GM18519 (cell line): ENCODE measurements around the gene PSMC4.

Source experiments
- ATAC-seq: cut with Tn5 transposase; IDR thresholded peaks from one replicate; pipeline ENCODE4 v1.9.1; 2021; ENCODE audit warnings: mild to moderate bottlenecking, moderate library complexity; ENCODE audit not compliant: unreplicated experiment, low FRiP score

The PSMC4 gene

DNA sequence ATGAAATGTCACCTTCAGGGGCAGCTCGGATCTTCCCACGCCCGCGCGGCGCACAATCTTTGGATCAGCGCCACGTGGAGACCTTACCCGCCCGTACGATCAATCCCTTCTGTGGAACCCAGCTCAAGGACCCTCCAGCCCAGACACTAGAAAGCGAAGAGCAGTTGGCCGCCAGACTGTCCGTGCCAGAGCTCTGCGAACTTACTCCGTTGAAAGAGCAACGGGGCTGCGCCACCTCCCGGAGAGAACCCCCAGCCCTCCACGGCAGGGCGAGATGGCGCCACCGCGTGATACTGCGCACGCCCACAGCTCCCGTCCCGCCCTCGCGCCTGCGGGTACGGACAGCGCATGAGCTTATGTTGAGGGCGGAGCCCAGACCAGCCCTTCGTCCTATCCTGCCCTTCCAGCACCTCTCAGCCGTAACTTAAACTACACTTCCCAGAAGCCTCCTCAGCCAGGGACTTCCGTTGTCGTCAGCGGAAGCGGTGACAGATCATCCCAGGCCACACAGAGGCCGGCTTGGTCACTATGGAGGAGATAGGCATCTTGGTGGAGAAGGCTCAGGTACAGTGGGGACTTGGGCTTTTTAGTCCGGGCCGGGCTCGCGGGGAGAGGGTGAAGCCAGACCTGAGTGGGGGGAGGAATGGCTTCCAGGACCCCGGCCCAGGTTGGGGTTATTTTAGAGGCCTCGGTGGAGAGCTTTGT is at the start of gene PSMC4:
Gene PSMC4 (plus strand): TSS at position 491 of the 705 bp plus-strand sequence. CDS start 38 bp downstream, at position 529.
- ATAC-seq = peak; percentile 82

DNA sequence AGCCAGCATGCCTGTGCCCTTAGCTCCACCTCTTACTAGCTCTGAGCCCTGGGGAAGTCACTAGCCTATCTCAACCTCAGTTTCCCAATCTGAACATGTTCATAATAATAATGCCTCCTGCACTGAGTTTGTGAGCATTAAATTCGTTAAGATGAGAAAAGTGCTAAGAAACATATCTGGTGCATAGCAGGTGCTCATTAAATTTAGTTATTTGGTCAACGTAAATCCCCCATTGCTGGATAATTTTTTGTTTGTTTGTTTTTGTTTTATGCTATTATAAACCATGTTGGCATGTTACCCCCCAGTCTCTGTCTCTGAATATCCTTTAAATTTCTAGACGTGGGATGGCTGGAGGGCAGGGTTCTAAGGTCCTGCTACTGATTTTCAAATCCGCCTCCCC is 47.1 kb upstream of the PSMC4 start:
- ATAC-seq = no peak

DNA sequence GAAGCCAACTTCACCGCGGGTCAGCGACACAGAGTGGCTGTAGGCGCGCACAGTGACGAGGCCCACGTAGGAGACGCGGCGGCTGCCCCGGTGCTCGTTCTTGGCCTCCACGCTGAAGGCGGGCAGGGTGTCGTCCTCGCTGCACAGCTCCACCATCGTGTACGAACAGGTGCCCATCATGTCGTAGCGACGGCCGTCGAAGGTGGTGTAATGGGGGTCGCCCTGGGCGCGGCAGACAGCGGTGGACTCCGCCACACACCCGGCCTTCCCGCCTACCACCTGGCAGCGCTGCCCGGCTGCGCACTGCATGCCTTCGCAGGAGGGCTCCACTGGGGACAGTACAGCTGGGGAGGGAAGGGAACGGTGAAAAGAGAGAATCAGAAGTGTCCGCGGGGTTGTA is 46.6 kb upstream of the PSMC4 start:
- no peak for ATAC-seq

DNA sequence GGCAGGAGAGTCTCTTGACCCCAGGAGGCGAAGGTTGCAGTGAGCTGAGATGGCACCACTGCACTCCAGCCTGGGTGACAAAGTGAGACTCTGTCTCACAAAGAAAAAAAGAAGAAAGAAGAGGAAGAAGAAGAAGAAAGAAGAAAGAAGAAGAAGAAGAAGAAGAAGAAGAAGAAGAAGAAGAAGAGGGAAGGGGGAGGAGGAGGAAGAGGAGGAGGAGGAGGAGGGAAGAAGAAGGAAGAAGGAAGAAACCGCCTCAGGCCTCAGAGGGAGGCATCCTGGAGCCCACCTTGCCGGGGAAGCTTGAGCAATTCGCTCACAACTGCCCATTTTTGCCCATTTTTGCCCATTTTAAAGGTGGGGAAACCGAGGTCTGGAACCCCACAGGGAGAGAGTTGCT is 46.0 kb upstream of the PSMC4 start:
- ATAC-seq = no peak

DNA sequence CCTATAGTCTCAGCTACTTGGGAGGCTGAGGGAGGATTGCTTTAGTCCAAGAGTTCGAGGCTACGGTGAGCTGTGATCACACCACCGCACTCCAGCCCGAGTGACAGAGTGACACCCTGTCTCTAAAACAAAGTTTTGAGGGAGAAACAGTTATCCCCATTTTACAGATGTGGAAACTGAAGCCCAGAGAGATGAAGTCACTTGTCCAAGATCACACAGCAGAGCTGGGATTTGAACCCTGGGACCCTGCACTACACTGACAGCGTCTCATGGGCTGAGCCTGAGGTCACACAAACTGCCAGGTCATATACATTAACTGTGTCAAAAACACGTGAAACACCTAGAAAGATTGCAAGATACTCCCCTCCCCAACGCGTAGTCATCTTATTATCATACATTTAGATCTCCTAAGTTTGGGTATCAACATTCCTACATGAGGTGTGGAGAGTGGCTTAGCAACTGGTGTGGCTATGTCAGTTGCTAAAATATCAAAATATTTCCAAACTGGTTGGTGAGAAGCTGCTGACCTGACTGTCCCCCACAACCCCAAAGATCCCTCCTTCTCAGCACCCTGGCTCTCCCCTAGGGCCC is 44.7 kb upstream of the PSMC4 start:
- ATAC-seq = no peak

DNA sequence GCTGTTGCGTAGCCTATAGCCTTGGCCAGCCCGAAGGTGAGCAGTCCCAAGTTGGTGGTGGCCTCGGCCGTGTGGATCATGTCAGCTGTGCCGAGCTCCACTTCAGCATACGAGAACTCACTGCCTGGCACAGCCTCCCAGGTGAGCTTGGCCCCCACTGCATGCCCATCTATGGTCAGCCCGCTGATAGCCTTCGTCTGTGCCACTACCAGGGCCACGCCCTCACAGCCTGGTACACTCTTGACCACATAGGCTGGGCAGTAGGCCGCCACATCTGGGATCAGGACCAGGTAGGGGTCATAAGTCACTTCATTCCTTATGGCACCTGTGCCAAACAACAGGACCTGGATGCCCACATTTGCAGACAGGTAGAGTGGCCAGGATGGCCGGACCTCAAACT is 43.9 kb upstream of the PSMC4 start:
- no peak for ATAC-seq

DNA sequence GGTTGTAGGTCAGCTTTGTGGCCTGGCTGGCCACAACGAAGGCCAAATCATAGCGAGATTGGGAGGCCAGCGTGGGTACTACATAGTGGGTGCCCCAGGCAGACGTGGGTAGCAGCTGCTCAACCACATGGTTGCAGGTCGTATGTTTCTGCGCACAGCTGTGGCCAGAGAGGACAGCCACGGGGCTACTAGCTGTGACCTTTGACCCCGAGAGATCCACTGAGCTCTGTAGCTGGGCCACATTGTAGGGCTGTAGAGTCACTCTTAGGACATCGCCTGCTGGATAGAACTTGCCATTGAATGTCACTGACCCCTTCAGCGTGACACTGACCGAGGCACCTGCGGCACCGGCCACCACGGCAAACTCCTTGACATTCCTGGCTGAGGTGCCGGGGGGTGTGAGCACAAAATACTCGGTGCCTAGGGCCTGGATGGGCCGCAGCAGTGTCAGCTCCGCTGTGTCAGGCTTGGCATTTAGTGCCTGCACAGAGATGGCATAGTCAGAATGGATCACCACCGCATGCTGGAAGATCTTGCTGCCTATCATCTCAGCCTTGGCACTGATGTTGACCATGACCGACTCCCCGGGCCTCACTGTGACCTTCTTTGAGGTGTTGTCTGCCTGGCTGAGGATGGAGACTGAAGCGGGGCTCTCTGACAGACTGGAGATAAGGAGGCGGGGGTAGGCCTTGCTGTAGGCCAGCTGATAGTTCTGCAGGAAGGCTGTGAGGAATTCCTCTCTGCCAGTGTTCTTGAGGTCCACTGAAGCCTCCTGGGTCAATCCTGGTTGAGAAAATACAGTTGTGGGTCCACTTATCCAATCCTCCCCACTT is 43.2 kb upstream of the PSMC4 start:
- no peak for ATAC-seq

DNA sequence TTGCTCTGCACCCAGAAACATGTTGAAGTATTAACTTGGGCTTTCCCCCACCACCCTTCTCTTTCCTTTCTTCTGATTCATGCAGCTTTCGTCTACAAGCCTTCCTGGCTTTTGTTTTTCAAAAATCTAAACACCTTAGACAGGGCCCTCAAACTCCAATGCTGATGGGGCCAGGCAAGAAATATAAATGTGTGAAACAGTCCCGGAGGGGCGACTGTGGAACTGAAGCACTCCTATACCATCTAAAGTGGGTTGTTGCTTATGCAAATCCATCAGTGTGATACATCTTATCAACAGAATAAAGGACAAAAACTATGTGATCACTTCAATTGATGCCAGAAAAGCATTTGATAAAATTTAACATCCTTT is 42.6 kb upstream of the PSMC4 start:
- ATAC-seq = no peak

DNA sequence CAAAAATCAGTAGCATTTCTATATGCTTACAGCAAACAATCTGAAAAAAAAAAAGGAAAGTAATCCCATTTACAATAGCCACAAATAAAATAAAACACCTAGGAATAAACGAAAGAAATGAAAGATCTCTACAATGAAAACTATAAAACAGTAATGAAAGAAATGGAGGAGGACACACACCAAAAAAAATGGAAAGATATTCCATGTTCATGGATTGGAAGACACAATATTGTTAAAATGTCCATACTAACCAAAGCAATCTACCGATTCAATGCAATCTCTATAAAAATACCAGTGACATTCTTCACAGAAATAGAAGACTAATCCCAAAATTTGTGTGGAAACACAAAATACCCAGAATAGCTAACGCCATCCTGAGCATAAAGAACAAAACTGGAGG is 41.2 kb upstream of the PSMC4 start:
- ATAC-seq = no peak

DNA sequence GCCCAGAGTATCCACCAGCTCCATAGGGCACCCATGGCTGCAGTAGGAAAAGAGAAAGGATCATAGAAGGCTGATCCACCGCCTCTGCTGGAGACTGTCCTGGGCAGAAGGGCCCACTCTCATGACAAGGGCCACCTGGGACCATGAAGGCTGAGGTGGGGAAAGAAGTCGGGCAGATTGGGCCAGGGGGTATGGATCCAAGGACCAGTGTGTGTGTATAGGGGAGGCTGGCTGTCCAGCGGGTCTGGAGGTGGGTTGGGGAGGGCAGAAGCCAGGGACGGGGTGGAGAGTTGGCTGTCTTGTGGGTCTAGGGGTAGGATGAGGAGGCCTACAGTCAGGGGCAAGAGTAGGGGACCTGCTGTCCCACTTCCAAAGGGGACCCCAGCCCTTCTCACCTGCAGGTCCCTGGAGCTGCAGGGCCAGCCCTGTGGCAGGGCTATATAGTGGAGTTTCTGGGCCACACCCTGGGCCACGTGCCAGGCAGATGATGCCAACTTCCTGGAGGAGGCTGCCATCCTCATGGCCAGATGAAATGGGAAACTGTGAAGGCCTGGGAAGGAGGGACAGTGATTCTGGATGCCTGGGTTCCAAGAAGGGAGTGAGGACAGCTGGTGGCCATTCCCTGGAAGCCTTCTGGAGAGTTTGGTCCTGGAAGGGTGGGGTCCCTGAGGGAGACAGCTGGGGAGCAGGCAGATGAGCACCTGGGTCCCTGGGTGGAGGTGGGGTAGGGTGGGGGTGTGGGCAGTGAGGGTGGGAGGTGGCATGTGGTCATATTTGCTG is 36.2 kb upstream of the PSMC4 start, which contains the start of gene FCGBP:
Gene FCGBP (minus strand): TSS at position 51 of the 780 bp plus-strand sequence.
- ATAC-seq = no peak

DNA sequence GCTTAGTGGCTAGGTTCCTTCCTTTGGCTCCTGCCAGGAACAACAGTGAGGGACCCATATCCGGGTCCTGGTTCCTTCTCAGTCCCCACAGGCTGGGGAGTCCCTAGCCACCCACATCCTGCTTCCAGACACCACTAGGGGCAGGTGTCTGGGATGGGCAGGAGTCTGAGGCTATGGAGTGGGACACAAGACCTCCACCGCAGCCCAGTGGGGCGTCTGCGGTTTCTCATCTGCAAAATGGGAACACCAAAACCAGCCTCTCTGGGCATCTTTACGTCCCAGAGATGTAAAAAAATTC is 35.7 kb upstream of the PSMC4 start:
- ATAC-seq = no peak

DNA sequence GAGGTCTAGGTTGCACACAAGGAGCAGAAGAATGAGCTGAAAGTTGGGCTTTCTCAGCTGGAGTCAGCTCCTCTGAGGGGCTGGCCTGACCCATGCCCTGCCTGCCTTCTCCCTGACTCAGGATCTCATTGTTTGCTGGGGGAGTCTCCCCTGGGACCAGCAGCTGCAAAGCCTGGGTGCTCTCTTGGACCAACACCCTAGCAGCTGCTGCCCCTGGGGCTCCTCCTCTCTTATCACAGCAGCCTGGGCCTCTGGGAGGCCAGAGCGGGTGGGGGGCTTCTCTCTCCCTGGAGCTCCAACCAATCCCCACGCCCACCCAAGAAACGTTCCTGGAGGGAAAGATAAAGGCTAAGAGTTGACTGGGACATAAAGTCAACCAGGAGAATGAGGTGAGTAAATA is 34.9 kb upstream of the PSMC4 start:
- ATAC-seq = no peak

DNA sequence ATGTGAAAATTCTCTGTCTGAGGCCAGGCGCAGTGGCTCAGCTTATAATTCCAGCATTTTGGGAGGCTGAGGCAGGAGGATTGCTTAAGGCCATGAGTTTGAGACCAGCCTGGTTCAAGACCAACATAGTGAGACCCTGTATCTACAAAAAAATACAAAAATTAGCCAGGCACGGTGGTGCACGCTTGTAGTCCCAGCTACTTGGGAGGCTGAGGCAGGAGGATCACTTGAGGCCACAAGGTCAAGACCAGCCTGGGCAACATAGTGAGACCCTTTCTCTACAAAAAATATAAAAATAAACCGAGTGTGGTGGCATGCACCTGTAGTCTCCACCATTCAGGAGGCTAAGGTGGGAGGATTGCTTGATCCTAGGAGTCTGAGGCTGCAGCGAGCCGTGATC is 34.3 kb upstream of the PSMC4 start:
- ATAC-seq = no peak

DNA sequence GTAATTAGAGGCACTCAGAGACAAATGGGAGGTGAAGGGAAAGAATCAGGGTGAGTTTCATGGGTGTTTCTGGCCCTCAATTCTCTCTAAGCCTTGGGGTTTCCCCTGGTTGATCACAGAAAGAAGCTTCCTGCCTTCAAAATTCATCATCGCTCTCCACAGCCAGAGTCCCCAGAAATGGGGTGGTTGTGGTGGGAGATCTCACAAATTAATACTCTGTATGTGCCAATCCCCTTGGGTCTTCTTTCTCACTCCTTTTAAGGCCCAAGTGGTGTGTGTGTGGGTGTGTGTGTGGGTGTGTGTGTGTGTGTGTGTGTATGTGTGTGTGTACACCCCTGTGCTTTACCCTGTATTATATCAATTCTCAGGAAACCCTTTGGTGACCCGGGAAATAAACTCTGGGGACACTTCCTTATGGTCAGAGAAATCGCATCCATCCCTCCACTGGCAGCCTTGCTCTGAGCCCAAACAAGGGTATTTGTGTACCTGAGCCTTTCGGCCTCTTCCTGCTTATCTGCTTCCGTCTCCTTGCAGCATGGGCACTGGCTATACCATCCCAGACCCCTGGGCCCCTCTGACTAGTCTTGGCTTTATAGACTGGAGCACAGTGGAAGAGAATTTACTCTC is 33.8 kb upstream of the PSMC4 start:
- ATAC-seq = no peak

DNA sequence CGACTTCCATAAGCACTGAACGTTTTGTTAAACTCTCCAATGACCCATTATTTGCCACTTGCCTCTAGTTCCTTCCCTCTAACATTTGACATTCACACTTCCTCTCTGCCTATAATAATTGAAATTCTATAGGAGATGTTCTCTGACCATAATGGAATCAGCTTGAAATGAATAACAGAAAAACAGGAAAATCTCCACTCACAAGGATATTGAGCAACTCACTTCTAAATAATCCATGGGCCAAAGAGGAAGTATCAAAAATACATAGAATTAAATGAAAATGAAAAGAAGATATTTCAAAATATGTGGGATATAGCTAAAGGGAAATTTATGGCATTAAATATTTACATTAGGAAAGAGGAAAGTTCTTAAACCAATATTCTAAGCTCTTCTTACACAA is 33.2 kb upstream of the PSMC4 start:
- no peak for ATAC-seq

DNA sequence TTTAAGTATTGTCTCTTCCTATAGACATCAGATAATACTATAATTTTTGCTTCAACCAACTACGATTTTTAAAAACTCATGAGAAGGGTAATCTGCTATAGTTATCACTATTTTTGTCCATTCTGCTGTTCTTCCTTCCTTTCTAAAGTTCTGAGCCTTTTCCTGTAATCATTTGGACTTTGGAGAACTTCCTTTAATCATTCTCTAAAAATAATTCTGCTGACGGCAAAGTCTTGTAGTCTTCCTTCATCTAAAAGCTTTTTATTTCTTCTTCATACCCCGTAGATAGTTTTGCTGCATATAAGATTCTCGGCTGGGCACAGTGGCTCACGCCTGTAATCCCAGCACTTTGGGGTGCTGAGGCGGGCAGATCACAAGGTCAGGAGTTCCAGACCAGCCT is 31.4 kb upstream of the PSMC4 start:
- ATAC-seq = no peak

DNA sequence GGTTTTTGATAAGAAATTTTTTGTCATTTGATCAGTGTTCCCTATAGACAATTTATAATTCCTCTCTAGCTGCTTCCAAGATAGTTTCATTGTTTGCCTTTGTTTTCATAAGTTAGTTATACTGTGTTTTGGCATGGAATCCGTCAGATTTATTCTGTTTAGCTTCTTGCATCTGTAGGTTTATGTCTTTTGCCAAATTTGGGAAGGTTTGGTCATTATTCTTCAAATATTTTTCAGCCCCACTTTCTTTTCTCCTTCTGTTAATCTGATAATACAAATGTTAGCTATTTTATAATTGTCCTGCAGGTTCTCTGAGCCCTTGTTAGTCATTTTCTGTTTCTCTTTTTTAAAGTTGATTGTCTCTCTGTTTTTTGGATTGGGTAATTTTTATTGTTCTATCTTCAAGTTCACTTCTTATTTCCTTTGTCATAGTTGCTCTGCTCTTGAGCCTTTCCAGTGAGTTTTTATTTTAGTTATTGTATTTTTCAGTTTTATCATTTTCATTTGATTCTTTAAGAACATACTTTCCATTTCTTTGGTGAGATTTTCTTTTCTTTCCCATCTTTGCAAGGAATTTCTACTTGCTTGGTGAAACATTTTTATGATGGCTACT is 30.6 kb upstream of the PSMC4 start:
- ATAC-seq = no peak

DNA sequence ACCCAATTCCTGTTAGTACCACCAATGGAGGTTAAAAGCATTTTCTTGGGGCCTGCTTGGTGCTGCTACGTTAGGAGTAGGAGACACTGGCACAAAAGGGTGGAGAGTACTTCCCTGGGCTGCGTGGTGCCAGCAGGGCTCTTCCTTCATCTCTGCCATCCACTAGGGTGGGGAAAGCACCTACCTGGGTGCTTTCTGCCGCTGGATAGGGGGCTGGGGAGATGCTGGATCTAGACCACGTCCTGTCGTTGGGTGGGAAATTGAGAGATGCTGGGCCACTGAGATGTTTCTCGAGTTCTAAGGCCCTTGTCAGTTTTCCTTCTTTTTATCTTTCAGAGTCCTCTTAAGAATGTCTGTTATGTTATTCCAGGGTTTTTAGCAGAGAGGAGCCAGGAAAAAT is 29.8 kb upstream of the PSMC4 start:
- no peak for ATAC-seq

DNA sequence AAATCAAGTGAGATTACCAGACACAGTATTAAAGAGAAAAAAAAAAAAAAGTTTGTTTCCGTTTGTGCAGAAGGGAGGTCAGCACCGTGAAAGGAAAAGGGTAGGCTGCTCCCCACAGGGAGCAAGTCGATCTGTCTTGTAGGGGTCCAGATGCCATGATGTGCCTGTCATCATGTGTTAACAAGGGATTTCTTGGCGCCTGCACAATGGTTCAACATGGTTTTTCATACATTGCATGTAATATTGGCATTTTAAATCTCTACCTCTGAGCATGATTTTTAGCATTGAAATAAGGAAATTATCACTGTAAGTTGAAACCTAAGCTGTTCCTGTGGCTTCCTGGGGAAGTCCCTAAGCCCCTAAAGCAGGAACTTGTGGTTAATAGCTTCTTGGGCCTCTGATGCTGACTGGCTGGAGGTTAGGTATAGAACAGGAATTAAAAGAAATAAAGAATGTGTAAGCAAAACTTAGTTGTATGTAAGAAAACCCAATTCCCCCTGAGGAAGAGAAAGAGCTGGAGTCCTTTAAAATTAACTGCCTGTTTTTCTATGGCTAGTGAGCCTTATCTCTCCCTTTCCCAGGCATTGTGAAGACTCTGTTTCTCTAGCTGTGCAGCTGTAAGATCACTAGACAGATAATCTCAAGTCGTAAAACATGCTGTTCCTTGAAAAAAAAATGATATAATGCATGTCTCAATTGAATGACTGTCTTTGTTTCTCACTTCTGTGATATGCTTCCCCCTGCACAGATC is 29.2 kb upstream of the PSMC4 start:
- ATAC-seq = no peak

DNA sequence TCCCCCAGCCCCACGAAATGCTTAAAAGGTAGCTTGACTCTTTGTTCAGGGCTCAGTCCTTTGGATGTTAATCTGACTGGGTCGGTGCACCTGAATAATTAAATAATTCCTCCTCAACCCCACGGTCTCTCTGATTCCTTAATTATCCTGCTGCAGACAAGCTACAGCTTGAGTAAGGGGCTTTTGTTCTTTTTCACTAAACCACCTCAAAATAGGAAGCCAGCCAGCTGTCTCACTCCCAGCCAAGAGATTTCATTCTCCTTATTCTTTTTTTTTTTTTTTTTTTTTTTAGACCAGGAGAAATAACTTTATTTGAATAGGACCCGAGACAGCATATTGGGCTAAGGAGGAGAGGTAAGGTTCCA is 28.6 kb upstream of the PSMC4 start:
- no peak for ATAC-seq
